Panc1 (cell line): Measurements from ENCODE around the gene RPL26.

Experiments used
- POLR2AphosphoS5 ChIP-seq: IDR thresholded peaks from 2 replicates; pipeline ENCODE4 v1.6.1; 2012; ENCODE audit warnings: mild to moderate bottlenecking, low read depth, low read length, moderate library complexity
- REST ChIP-seq, 2 experiments: IDR thresholded peaks; 2 replicates each; pipeline ENCODE4 v1.6.1; 2011 to 2012; ENCODE audit warnings: low read depth in 2 of 2, control low read depth in 1 of 2, low read length in 1 of 2, mild to moderate bottlenecking in 1 of 2, moderate library complexity in 1 of 2; ENCODE audit not compliant: insufficient read depth in 1 of 2
- TF ChIP-seq, protein P1 (sequence below): fragments of 450-650 bp; IDR thresholded peaks from 2 replicates; pipeline ENCODE4 v1.5.1; 2017; ENCODE audit warnings: mild to moderate bottlenecking

GRCh38 chr17:8421571-8421970 lies 38.6 kb upstream of the RPL26 start:
- TF ChIP-seq REST (IDR thresholded peaks at IDR 0.05; ENCODE audit: insufficient read depth in 1 of 2, low read depth in 2 of 2, low read length in 1 of 2) (no peak), POLR2AphosphoS5 (no peak)
- TF ChIP-seq, protein P1, sequence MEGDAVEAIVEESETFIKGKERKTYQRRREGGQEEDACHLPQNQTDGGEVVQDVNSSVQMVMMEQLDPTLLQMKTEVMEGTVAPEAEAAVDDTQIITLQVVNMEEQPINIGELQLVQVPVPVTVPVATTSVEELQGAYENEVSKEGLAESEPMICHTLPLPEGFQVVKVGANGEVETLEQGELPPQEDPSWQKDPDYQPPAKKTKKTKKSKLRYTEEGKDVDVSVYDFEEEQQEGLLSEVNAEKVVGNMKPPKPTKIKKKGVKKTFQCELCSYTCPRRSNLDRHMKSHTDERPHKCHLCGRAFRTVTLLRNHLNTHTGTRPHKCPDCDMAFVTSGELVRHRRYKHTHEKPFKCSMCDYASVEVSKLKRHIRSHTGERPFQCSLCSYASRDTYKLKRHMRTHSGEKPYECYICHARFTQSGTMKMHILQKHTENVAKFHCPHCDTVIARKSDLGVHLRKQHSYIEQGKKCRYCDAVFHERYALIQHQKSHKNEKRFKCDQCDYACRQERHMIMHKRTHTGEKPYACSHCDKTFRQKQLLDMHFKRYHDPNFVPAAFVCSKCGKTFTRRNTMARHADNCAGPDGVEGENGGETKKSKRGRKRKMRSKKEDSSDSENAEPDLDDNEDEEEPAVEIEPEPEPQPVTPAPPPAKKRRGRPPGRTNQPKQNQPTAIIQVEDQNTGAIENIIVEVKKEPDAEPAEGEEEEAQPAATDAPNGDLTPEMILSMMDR, result no peak
